HepG2 (cell line): Measurements from ENCODE around the gene LRRC45. TPM values are rescaled to one million over a fixed set of nuclear protein-coding genes. Genes with fewer than 3 reads are reported as not detected.

Source experiments
- FOXK2 ChIP-seq: fragments of 450-650 bp; IDR thresholded peaks from 2 replicates; pipeline ENCODE4 v1.6.1; 2016
- GATAD2A ChIP-seq: IDR thresholded peaks from 2 replicates; pipeline ENCODE4 v1.6.1; 2016
- GPN1 ChIP-seq: sonication (generic); formaldehyde crosslinking; IDR thresholded peaks from 2 replicates; pipeline ENCODE4 v1.5.1; 2020; ENCODE audit warnings: missing genetic modification reagents, borderline replicate concordance
- HDAC6 ChIP-seq: fragments of 200-600 bp; sonication (generic); IDR thresholded peaks from 2 replicates; pipeline ENCODE4 v1.7.0; 2017; ENCODE audit warnings: mild to moderate bottlenecking, antibody characterized with exemption, low read length, low read depth
- HNRNPH1 ChIP-seq: fragments of 200-400 bp; formaldehyde crosslinking; optimal IDR thresholded peaks from 2 replicates; pipeline ENCODE3; 2017; ENCODE audit warnings: mild to moderate bottlenecking, low read depth, low read length
- PHF20 ChIP-seq: sonication (generic); formaldehyde crosslinking; IDR thresholded peaks from 2 replicates; pipeline ENCODE4 v1.5.0; 2020; ENCODE audit warnings: mild to moderate bottlenecking, missing genetic modification reagents
- PRPF4 ChIP-seq: fragments of 200-400 bp; formaldehyde crosslinking; IDR thresholded peaks from 2 replicates; pipeline ENCODE4 v1.6.1; 2016; ENCODE audit warnings: low read length, low read depth; ENCODE audit not compliant: poor library complexity, severe bottlenecking
- SMARCC2 ChIP-seq: fragments of 450-650 bp; IDR thresholded peaks from 2 replicates; pipeline ENCODE4 v1.6.1; 2017; ENCODE audit warnings: antibody characterized with exemption, mild to moderate bottlenecking
- SOX5 ChIP-seq: IDR thresholded peaks from 2 replicates; pipeline ENCODE4 v1.6.1; 2016; ENCODE audit warnings: borderline replicate concordance
- TBL1XR1 ChIP-seq: fragments of 150-350 bp; IDR thresholded peaks from 2 replicates; pipeline ENCODE4 v1.6.1; 2014; ENCODE audit warnings: borderline replicate concordance, low read length; ENCODE audit not compliant: partially characterized antibody
- ZNF329 ChIP-seq: sonication (generic); formaldehyde crosslinking; IDR thresholded peaks from 2 replicates; pipeline ENCODE4 v1.9.0; 2021; ENCODE audit warnings: low read depth, mild to moderate bottlenecking, missing genetic modification reagents
- ZNF44 ChIP-seq: sonication (generic); formaldehyde crosslinking; IDR thresholded peaks from 2 replicates; pipeline ENCODE4 v1.5.1; 2020; ENCODE audit warnings: mild to moderate bottlenecking, missing genetic modification reagents
- ZNF788 ChIP-seq: sonication (generic); formaldehyde crosslinking; IDR thresholded peaks from 2 replicates; pipeline ENCODE4 v1.5.0; 2020; ENCODE audit warnings: mild to moderate bottlenecking, missing genetic modification reagents, borderline replicate concordance
- ZZZ3 ChIP-seq: sonication (generic); formaldehyde crosslinking; IDR thresholded peaks from 2 replicates; pipeline ENCODE4 v1.4.0; 2020; ENCODE audit warnings: missing genetic modification reagents, mild to moderate bottlenecking, borderline replicate concordance
- polyA plus RNA-seq, 8 experiments: library from polyadenylated mRNA; depleted of rRNA in 3 of 8; stranded (reverse) in 7 of 8; unstranded in 1 of 8; fragments of >200 nt; fragmentation: Illumina TruSeq in 4 of 8; extraction: Trizol in 4 of 8; gene quantifications; 2 replicates each; pipeline versions ENCODE4 v1.2.1 to v1.2.3, GENCODE V29; 2011 to 2016; ENCODE audit warnings: low read depth in 4 of 8, missing spikeins in 1 of 8, mixed read lengths in 1 of 8; ENCODE audit not compliant: insufficient read depth in 1 of 8
- total RNA-seq, 5 experiments: library from RNA; depleted of rRNA; stranded (reverse); fragments of >200 nt; fragmentation: Illumina TruSeq; extraction: Trizol; gene quantifications; 2 replicates each; pipeline ENCODE4 v1.2.3, GENCODE V29; 2016; ENCODE audit warnings: low read depth in 1 of 5
- TF ChIP-seq, protein P1 (sequence below): sonication (generic); formaldehyde crosslinking; IDR thresholded peaks from 2 replicates; pipeline ENCODE4 v1.4.0; 2020; ENCODE audit warnings: mild to moderate bottlenecking, missing genetic modification reagents, borderline replicate concordance
- TF ChIP-seq, protein P2 (sequence below): sonication (generic); formaldehyde crosslinking; IDR thresholded peaks from 2 replicates; pipeline ENCODE4 v1.4.0; 2020; ENCODE audit warnings: missing genetic modification reagents, mild to moderate bottlenecking, borderline replicate concordance
- TF ChIP-seq, protein P3 (sequence below): sonication (generic); IDR thresholded peaks from 2 replicates; pipeline ENCODE4 v1.6.1; 2016; ENCODE audit warnings: low read depth, borderline replicate concordance
- TF ChIP-seq, protein P4 (sequence below): IDR thresholded peaks from 2 replicates; pipeline ENCODE4 v1.6.1; 2012; ENCODE audit warnings: low read depth, low read length, improper control_type of control experiment
- TF ChIP-seq, protein P5 (sequence below): sonication (generic); formaldehyde crosslinking; IDR thresholded peaks from 2 replicates; pipeline ENCODE4 v1.8.1; 2022; ENCODE audit warnings: mild to moderate bottlenecking, missing genetic modification reagents

The LRRC45 gene
- total and polyA plus RNA-seq, 2 of the 13 experiments (the other 11 are each of a cell fraction or from before 2014, with no cell fraction given) = 11.6 to 48.1 TPM

DNA sequence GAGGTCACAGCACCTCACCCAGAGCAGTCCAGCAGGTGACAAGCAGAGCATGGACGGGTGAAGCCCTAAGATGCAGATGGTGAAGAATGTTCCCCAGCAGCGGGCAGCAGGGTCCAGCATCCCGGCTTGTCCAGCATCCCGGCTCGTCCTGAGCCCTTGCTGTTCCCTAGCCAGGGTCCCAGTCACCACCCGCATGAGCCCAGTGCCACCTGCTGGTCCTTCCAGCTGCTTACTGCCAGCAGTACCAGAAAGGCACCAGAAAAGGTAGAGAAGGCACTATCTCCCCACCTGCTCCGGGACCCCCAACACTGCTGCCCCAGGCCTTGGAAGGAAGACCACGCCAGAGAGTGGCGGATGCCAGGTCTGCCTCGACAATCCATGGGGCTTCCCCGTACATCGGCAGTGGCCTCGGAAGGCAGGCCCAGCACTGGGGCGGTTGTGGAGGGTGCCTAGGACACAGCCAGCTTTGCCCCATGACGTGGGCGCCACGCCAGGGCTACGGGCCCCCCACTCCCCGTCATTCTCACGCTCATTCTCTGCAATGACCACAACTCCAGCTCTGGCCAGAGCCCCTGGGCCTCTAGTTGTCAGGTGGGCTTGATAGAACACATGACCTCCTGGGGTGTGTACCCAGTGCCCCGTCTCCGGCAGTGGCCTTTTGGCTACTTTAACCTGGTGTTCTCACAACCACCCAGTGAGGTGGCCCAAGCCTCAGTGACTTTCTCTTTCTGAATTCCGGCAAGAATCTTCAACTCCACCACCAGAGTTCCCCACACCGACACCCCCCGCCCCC lies 1.8 kb upstream of the LRRC45 start (continued):
- peak; percentile 84 for TF ChIP-seq GATAD2A (CRISPR knock-in tag)
- TF ChIP-seq, protein P1, sequence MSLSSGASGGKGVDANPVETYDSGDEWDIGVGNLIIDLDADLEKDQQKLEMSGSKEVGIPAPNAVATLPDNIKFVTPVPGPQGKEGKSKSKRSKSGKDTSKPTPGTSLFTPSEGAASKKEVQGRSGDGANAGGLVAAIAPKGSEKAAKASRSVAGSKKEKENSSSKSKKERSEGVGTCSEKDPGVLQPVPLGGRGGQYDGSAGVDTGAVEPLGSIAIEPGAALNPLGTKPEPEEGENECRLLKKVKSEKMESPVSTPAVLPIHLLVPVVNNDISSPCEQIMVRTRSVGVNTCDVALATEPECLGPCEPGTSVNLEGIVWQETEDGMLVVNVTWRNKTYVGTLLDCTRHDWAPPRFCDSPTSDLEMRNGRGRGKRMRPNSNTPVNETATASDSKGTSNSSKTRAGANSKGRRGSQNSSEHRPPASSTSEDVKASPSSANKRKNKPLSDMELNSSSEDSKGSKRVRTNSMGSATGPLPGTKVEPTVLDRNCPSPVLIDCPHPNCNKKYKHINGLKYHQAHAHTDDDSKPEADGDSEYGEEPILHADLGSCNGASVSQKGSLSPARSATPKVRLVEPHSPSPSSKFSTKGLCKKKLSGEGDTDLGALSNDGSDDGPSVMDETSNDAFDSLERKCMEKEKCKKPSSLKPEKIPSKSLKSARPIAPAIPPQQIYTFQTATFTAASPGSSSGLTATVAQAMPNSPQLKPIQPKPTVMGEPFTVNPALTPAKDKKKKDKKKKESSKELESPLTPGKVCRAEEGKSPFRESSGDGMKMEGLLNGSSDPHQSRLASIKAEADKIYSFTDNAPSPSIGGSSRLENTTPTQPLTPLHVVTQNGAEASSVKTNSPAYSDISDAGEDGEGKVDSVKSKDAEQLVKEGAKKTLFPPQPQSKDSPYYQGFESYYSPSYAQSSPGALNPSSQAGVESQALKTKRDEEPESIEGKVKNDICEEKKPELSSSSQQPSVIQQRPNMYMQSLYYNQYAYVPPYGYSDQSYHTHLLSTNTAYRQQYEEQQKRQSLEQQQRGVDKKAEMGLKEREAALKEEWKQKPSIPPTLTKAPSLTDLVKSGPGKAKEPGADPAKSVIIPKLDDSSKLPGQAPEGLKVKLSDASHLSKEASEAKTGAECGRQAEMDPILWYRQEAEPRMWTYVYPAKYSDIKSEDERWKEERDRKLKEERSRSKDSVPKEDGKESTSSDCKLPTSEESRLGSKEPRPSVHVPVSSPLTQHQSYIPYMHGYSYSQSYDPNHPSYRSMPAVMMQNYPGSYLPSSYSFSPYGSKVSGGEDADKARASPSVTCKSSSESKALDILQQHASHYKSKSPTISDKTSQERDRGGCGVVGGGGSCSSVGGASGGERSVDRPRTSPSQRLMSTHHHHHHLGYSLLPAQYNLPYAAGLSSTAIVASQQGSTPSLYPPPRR (CRISPR knock-in tag) = peak; percentile 49; the same call in 1 of the 2 replicates
- TF ChIP-seq, protein P2, sequence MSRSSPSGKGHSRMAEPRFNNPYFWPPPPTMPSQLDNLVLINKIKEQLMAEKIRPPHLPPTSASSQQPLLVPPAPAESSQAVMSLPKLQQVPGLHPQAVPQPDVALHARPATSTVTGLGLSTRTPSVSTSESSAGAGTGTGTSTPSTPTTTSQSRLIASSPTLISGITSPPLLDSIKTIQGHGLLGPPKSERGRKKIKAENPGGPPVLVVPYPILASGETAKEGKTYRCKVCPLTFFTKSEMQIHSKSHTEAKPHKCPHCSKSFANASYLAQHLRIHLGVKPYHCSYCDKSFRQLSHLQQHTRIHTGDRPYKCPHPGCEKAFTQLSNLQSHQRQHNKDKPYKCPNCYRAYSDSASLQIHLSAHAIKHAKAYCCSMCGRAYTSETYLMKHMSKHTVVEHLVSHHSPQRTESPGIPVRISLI (CRISPR knock-in tag) = no peak; the same call in 1 of the 2 replicates
- TF ChIP-seq, protein P3, sequence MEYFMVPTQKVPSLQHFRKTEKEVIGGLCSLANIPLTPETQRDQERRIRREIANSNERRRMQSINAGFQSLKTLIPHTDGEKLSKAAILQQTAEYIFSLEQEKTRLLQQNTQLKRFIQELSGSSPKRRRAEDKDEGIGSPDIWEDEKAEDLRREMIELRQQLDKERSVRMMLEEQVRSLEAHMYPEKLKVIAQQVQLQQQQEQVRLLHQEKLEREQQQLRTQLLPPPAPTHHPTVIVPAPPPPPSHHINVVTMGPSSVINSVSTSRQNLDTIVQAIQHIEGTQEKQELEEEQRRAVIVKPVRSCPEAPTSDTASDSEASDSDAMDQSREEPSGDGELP = 0 out of 2 replicates have a peak, but pooled peaks have one; percentile 45
- TF ChIP-seq, protein P4, sequence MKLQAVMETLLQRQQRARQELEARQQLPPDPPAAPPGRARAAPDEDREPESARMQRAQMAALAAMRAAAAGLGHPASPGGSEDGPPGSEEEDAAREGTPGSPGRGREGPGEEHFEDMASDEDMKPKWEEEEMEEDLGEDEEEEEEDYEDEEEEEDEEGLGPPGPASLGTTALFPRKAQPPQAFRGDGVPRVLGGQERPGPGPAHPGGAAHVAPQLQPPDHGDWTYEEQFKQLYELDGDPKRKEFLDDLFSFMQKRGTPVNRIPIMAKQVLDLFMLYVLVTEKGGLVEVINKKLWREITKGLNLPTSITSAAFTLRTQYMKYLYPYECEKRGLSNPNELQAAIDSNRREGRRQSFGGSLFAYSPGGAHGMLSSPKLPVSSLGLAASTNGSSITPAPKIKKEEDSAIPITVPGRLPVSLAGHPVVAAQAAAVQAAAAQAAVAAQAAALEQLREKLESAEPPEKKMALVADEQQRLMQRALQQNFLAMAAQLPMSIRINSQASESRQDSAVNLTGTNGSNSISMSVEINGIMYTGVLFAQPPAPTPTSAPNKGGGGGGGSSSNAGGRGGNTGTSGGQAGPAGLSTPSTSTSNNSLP = no peak
- peak; percentile 12; the same call in 1 of the 2 replicates for TF ChIP-seq SOX5 (CRISPR knock-in tag)
- no peak for TF ChIP-seq HNRNPH1
- TF ChIP-seq ZZZ3 (CRISPR knock-in tag) = no peak
- TF ChIP-seq ZNF44 (CRISPR knock-in tag) = 0 out of 2 replicates have a peak, but pooled peaks have one; percentile 52
- TF ChIP-seq ZNF788 (CRISPR knock-in tag) = peak; percentile 80; the same call in 1 of the 2 replicates
- no peak for TF ChIP-seq SMARCC2
- TF ChIP-seq TBL1XR1 = no peak
- TF ChIP-seq PRPF4 = no peak
- no peak for TF ChIP-seq ZNF329 (CRISPR knock-in tag)
- no peak for TF ChIP-seq GPN1
- TF ChIP-seq, protein P5, sequence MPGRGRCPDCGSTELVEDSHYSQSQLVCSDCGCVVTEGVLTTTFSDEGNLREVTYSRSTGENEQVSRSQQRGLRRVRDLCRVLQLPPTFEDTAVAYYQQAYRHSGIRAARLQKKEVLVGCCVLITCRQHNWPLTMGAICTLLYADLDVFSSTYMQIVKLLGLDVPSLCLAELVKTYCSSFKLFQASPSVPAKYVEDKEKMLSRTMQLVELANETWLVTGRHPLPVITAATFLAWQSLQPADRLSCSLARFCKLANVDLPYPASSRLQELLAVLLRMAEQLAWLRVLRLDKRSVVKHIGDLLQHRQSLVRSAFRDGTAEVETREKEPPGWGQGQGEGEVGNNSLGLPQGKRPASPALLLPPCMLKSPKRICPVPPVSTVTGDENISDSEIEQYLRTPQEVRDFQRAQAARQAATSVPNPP (CRISPR knock-in tag) = 0 out of 2 replicates have a peak, but pooled peaks have one; percentile 24
- TF ChIP-seq PHF20 = no peak; the same call in 1 of the 2 replicates
- no peak for TF ChIP-seq FOXK2
- TF ChIP-seq HDAC6 = no peak
